Stimulated activated naive CD4-positive, alpha-beta T cell treated with Interleukin-2 at 50 U/mL for 16 hours (primary cell): ENCODE data around the gene TC2N.
"Not testable (repeated sequence)": the region's sequence is repeated elsewhere in the genome, so short reads cannot be mapped to it uniquely, and the experiment has no call there.

Source experiments
- DNase-seq: peaks from one replicate; lab custom pipeline; 2025; lab: John Stamatoyannopoulos, UW

The TC2N gene

GRCh38 chr14:91867316-91867988 lies at the start of gene TC2N:
Gene TC2N, minus strand, starts transcription at chr14:91867536. Its CDS starts 53,767 bp downstream, at chr14:91813769.
- DNase-seq: peak; percentile 45

- DNase-seq: no peak
Observed at GRCh38 chr14:91912035-91912434, 44.7 kb upstream of the TC2N start.

- DNase-seq: peak; percentile 37
Observed at GRCh38 chr14:91911474-91912032, 44.2 kb upstream of the TC2N start.

GRCh38 chr14:91910196-91910595 lies 42.9 kb upstream of the TC2N start:
- no peak for DNase-seq

- no peak for DNase-seq
Observed at GRCh38 chr14:91906374-91906773, 39.0 kb upstream of the TC2N start.

GRCh38 chr14:91904956-91905645 lies 37.8 kb upstream of the TC2N start:
- no peak for DNase-seq

- no peak for DNase-seq
Observed at GRCh38 chr14:91904483-91904882, 37.1 kb upstream of the TC2N start.

GRCh38 chr14:91903070-91903469 lies 35.7 kb upstream of the TC2N start:
- no peak for DNase-seq

GRCh38 chr14:91902336-91902735 lies 35.0 kb upstream of the TC2N start:
- no peak for DNase-seq

- DNase-seq: no peak
Observed at GRCh38 chr14:91901449-91902226, 34.3 kb upstream of the TC2N start.

GRCh38 chr14:91899806-91900205 lies 32.5 kb upstream of the TC2N start:
- no peak for DNase-seq

- DNase-seq: no peak
Observed at GRCh38 chr14:91899213-91899612, 31.9 kb upstream of the TC2N start.

GRCh38 chr14:91898372-91898771 lies 31.0 kb upstream of the TC2N start:
- DNase-seq: no peak

- not testable (repeated sequence) for DNase-seq
Observed at GRCh38 chr14:91897716-91898115, 30.4 kb upstream of the TC2N start.

GRCh38 chr14:91897106-91897701 lies 29.9 kb upstream of the TC2N start:
- no peak for DNase-seq

- no peak for DNase-seq
Observed at GRCh38 chr14:91896419-91896818, 29.1 kb upstream of the TC2N start.

- DNase-seq: peak; percentile 19
Observed at GRCh38 chr14:91893669-91894068, 26.3 kb upstream of the TC2N start.

- no peak for DNase-seq
Observed at GRCh38 chr14:91893007-91893406, 25.7 kb upstream of the TC2N start.

- no peak for DNase-seq
Observed at GRCh38 chr14:91891721-91892220, 24.4 kb upstream of the TC2N start.

GRCh38 chr14:91891101-91891500 lies 23.8 kb upstream of the TC2N start:
- DNase-seq: no peak

GRCh38 chr14:91890291-91890749 lies 23.0 kb upstream of the TC2N start:
- DNase-seq: no peak
